ENCODE data around the gene OR51A7. TPM values are rescaled to one million over a fixed set of nuclear protein-coding genes. Genes with fewer than 3 reads are reported as not detected.
"Not testable (repeated sequence)": the region's sequence is repeated elsewhere in the genome, so short reads cannot be mapped to it uniquely, and the experiment has no call there.

The OR51A7 gene
- polyA plus RNA-seq, 1 donor from 2014 or later, result not detected

GRCh38 chr11:4921796-4922195 lies 18.2 kb downstream of the OR51A7 start:
- no peaks in the 10 kb centered on the region for H3K27me3 Mint-ChIP-seq
- no peaks in the 10 kb centered on the region for H3K4me1 Mint-ChIP-seq
- H3K36me3 Mint-ChIP-seq, result no peaks in the 10 kb centered on the region
- peaks cover 0 to 3% (median 0%) of the 10 kb centered on the region in 3 donors for H3K9me3 Mint-ChIP-seq
- H3K4me3 Mint-ChIP-seq, result no peak overlapping the region
- no peak overlapping the region for H3K27ac Mint-ChIP-seq

- Mint-ChIP-seq H3K27ac (no peak overlapping the region), H3K4me1 (no peaks in the 10 kb centered on the region), H3K27me3 (no peaks in the 10 kb centered on the region), H3K36me3 (no peaks in the 10 kb centered on the region), H3K4me3 (no peak overlapping the region), H3K9me3 (peaks cover 0 to 3% (median 0%) of the 10 kb centered on the region in 3 donors)
Observed at GRCh38 chr11:4922304-4922703, 18.7 kb downstream of the OR51A7 start.

- H3K36me3 Mint-ChIP-seq, result no peaks in the 10 kb centered on the region
- H3K27me3 Mint-ChIP-seq, result no peaks in the 10 kb centered on the region
- H3K4me3 Mint-ChIP-seq, result no peak within 1 kb of the TSS
Observed at GRCh38 chr11:4924239-4924638, 20.7 kb downstream of the OR51A7 start, which contains the start of gene OR51G1. OR51G1 (minus strand) TSS chr11:4924339; CDS start chr11:4924339, 0 bp downstream.

GRCh38 chr11:4926608-4927007 lies 23.0 kb downstream of the OR51A7 start:
- Mint-ChIP-seq H3K36me3 (no peaks in the 10 kb centered on the region), H3K27me3 (no peaks in the 10 kb centered on the region), H3K27ac (no peak overlapping the region), H3K4me1 (no peaks in the 10 kb centered on the region), H3K4me3 (no peak overlapping the region), H3K9me3 (peaks cover 0 to 3% (median 0%) of the 10 kb centered on the region in 3 donors)

More at GRCh38 chr11:4924239-4924638, 20.7 kb downstream of the OR51A7 start, which contains the start of gene OR51G1:
- Mint-ChIP-seq H3K9me3 (peaks cover 0 to 3% (median 0%) of the 10 kb centered on the region in 3 donors), H3K27ac (no peak within 1 kb of the TSS), H3K4me1 (no peaks in the 10 kb centered on the region)

- Mint-ChIP-seq H3K4me3 (no peak overlapping the region), H3K9me3 (peaks cover 0 to 4% (median 0%) of the 10 kb centered on the region in 3 donors), H3K27me3 (no peaks in the 10 kb centered on the region), H3K27ac (no peak overlapping the region), H3K36me3 (no peaks in the 10 kb centered on the region), H3K4me1 (no peaks in the 10 kb centered on the region)
Observed at GRCh38 chr11:4932751-4933150, 29.2 kb downstream of the OR51A7 start.

- no peaks in the 10 kb centered on the region for H3K27me3 Mint-ChIP-seq
Observed at GRCh38 chr11:4936745-4937144, 33.2 kb downstream of the OR51A7 start.

GRCh38 chr11:4947505-4947904 lies 43.9 kb downstream of the OR51A7 start, which contains the start of gene OR51A4:
OR51A4 (minus strand) TSS chr11:4947605; CDS start chr11:4947100, 505 bp downstream.
- Mint-ChIP-seq H3K36me3 (no peaks in the 10 kb centered on the region), H3K9me3 (peaks cover 0 to 1% (median 0%) of the 10 kb centered on the region in 3 donors), H3K27ac (no peak within 1 kb of the TSS), H3K27me3 (no peaks in the 10 kb centered on the region), H3K4me3 (no peak within 1 kb of the TSS), H3K4me1 (no peaks in the 10 kb centered on the region)

More at GRCh38 chr11:4936745-4937144, 33.2 kb downstream of the OR51A7 start:
- Mint-ChIP-seq H3K36me3 (no peaks in the 10 kb centered on the region), H3K4me3 (no peak overlapping the region), H3K4me1 (no peaks in the 10 kb centered on the region), H3K27ac (no peak overlapping the region), H3K9me3 (peaks cover 0 to 4% (median 0%) of the 10 kb centered on the region in 3 donors)

GRCh38 chr11:4955613-4956012 lies 52.0 kb downstream of the OR51A7 start, which contains the start of gene OR51A2:
OR51A2 (minus strand) TSS chr11:4955713; CDS start chr11:4955713, 0 bp downstream.
- H3K36me3 Mint-ChIP-seq, H3K4me1 Mint-ChIP-seq, H3K27me3 Mint-ChIP-seq, H3K4me3 Mint-ChIP-seq, H3K27ac Mint-ChIP-seq, H3K9me3 Mint-ChIP-seq: not testable (repeated sequence)

GRCh38 chr11:4957396-4957795 lies 53.8 kb downstream of the OR51A7 start:
- H3K4me1 Mint-ChIP-seq, result no peaks in the 10 kb centered on the region
- peaks cover 0 to 1% (median 0%) of the 10 kb centered on the region in 3 donors for H3K9me3 Mint-ChIP-seq
- no peak overlapping the region for H3K27ac Mint-ChIP-seq
- H3K4me3 Mint-ChIP-seq, result no peak overlapping the region
- no peaks in the 10 kb centered on the region for H3K27me3 Mint-ChIP-seq
- H3K36me3 Mint-ChIP-seq, result no peaks in the 10 kb centered on the region

Other genes starting within 250 kb of the OR51A7 start
- not detected for gene OR51E2, start 205.9 kb upstream of the OR51A7 start, polyA plus RNA-seq
- gene MMP26, start 199.0 kb upstream of the OR51A7 start, polyA plus RNA-seq, result not detected
- not detected for gene OR51F1, start 133.8 kb upstream of the OR51A7 start, polyA plus RNA-seq
- gene OR52R1, start 99.4 kb upstream of the OR51A7 start, polyA plus RNA-seq, result not detected
- not detected for gene OR51F2, start 82.5 kb upstream of the OR51A7 start, polyA plus RNA-seq
- gene OR51S1, start 54.6 kb upstream of the OR51A7 start, polyA plus RNA-seq, result not detected
- not detected for gene OR51T1, start 21.9 kb upstream of the OR51A7 start, polyA plus RNA-seq
- gene OR51G2, start 15.6 kb downstream of the OR51A7 start, polyA plus RNA-seq, result not detected
- not detected for gene OR51G1, start 20.6 kb downstream of the OR51A7 start, polyA plus RNA-seq
- gene OR51A4, start 43.8 kb downstream of the OR51A7 start, polyA plus RNA-seq, result not detected
- not detected for gene OR51A2, start 51.9 kb downstream of the OR51A7 start, polyA plus RNA-seq
- gene OR51L1, start 91.1 kb downstream of the OR51A7 start, polyA plus RNA-seq, result not detected
- gene OR52J3, start 142.7 kb downstream of the OR51A7 start, polyA plus RNA-seq, result not detected
- not detected for gene OR52E2, start 155.8 kb downstream of the OR51A7 start, polyA plus RNA-seq
- not detected for gene OR52E1, start 165.8 kb downstream of the OR51A7 start, polyA plus RNA-seq
- gene OR52A5, start 234.6 kb downstream of the OR51A7 start, polyA plus RNA-seq, result not detected